ENCODE data around the gene DACT3. TPM values are rescaled to one million over a fixed set of nuclear protein-coding genes. Genes with fewer than 3 reads are reported as not detected.

DACT3 gene
- total RNA-seq, 1 donor from 2014 or later: 13.8 TPM

DNA sequence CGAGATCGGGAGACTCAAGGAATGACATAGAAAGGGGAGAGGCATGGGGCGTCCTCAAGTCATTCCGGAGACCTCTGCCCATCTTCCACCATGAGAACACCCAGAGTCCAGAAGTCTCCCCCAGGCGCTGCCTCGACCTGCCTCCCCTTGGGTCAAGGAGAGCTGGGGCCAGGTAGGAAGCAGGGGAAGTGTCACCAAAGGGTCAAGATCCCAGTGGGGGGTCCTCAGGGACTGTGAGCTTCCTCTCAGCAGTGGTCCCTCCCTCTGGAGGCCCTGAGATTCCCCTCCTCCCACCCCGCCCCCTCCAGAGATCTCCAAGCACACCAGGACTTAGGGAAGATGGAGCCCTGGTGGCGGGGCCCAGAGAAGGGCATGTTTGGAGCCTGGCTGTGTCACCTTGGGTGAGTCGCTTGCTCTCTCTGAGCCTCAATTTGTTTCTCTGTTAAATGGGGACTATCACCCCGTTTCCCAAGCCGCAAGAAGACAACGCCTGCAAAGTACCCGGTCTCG is 919 bp downstream of the DACT3 start:
- H3K27me3 ChIP-seq: no peaks in the 10 kb centered on the region
- H3K4me3 ChIP-seq: peak overlapping the region; percentile 56 to 74
- TF ChIP-seq POLR2AphosphoS5 (IDR thresholded peaks at IDR 0.05; ENCODE audit: insufficient read depth in 1 of 2, low read depth in 1 of 2): peak in 1 of 2 donors; percentile 7
- TF ChIP-seq POLR2A (IDR thresholded peaks at IDR 0.05): no peak
- intact Hi-C loops (cut with DNase I): loop anchor here (5.0 kb wide), 2 partner anchors 33 to 48 kb away; partner anchors contain the start of gene PTGIR
- H3K4me1 ChIP-seq: peaks cover 38% of the 10 kb centered on the region
- no peaks in the 10 kb centered on the region for H3K9me3 ChIP-seq
- H3K36me3 ChIP-seq: no peaks in the 10 kb centered on the region
- peak overlapping the region; percentile 92 for H3K27ac ChIP-seq
- DNase-seq (ENCODE audit: extremely low spot score in 2 of 2): peak in 1 of 2 donors; percentile 90

DNA sequence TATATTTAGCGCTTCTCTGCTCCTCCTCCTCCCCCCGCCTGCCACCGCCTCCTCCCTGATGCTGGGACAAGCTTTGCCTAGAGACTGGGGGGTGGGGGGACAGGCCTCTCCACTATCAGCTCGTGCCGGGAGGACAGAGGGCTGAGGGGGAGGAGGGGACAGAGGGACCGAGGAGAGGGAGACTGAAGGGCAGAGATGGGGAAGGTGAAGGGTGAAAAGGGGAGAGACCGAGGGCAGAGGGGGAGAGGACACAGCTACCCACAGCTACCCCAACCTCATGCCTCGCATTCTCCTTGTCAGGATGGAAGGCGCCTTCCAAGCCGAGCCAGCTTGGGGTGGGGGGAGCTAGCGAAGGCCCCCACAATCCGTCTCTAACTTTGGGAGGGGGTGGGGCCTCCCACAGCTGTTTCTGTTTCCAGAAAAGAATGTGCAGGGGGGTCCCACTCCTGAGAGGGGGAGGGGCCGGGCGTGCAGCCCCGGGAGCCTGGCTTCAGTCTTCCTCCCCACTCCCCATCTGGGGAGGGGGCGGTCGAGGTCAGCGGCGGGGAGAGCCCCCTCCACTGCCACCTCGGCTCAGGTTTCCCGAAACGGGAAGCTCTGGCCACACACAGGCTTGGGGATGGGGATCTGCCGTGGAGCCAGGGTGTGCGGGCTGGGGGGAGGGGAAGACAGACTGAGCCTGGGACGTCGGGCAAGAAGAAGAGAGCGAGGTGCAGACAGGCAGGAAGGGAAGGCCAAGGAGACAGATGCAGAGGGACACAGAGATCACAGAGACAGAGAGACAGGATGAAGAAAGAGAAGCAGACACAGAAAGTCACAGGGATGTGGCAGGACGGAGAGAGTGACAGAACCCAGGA is 1.6 kb downstream of the DACT3 start:
- peaks cover 38% of the 10 kb centered on the region for H3K4me1 ChIP-seq
- no peak for DNase-seq (ENCODE audit: extremely low spot score in 2 of 2)
- H3K9me3 ChIP-seq: no peaks in the 10 kb centered on the region
- TF ChIP-seq POLR2A (IDR thresholded peaks at IDR 0.05) (no peak), POLR2AphosphoS5 (IDR thresholded peaks at IDR 0.05; ENCODE audit: insufficient read depth in 1 of 2, low read depth in 1 of 2) (peak in 1 of 2 donors; percentile 27)
- TF ChIP-seq, protein P1, sequence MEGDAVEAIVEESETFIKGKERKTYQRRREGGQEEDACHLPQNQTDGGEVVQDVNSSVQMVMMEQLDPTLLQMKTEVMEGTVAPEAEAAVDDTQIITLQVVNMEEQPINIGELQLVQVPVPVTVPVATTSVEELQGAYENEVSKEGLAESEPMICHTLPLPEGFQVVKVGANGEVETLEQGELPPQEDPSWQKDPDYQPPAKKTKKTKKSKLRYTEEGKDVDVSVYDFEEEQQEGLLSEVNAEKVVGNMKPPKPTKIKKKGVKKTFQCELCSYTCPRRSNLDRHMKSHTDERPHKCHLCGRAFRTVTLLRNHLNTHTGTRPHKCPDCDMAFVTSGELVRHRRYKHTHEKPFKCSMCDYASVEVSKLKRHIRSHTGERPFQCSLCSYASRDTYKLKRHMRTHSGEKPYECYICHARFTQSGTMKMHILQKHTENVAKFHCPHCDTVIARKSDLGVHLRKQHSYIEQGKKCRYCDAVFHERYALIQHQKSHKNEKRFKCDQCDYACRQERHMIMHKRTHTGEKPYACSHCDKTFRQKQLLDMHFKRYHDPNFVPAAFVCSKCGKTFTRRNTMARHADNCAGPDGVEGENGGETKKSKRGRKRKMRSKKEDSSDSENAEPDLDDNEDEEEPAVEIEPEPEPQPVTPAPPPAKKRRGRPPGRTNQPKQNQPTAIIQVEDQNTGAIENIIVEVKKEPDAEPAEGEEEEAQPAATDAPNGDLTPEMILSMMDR (IDR thresholded peaks at IDR 0.05): no peak
- no peaks in the 10 kb centered on the region for H3K27me3 ChIP-seq
- intact Hi-C loops (cut with DNase I): loop anchor here (5.0 kb wide), 2 partner anchors 32 to 47 kb away; partner anchors contain the start of gene PTGIR
- no peaks in the 10 kb centered on the region for H3K36me3 ChIP-seq
- H3K27ac ChIP-seq: peak overlapping the region; percentile 92
- peak overlapping the region; percentile 56 to 74 for H3K4me3 ChIP-seq

- Histone ChIP-seq H3K36me3 (no peaks in the 10 kb centered on the region), H3K27ac (no peak overlapping the region), H3K27me3 (no peaks in the 10 kb centered on the region), H3K9me3 (no peaks in the 10 kb centered on the region), H3K4me1 (peaks cover 27% of the 10 kb centered on the region), H3K4me3 (no peak overlapping the region)
- DNase-seq (ENCODE audit: extremely low spot score in 2 of 2): no peak
- intact Hi-C loops (cut with DNase I): no loop called here
- TF ChIP-seq, protein P1 (IDR thresholded peaks at IDR 0.05): no peak
- TF ChIP-seq POLR2AphosphoS5 (IDR thresholded peaks at IDR 0.05; ENCODE audit: insufficient read depth in 1 of 2, low read depth in 1 of 2) (no peak), POLR2A (IDR thresholded peaks at IDR 0.05) (no peak)
These were observed 4.4 kb downstream of the DACT3 start for GRCh38 chr19:46656541-46656940.

DNA sequence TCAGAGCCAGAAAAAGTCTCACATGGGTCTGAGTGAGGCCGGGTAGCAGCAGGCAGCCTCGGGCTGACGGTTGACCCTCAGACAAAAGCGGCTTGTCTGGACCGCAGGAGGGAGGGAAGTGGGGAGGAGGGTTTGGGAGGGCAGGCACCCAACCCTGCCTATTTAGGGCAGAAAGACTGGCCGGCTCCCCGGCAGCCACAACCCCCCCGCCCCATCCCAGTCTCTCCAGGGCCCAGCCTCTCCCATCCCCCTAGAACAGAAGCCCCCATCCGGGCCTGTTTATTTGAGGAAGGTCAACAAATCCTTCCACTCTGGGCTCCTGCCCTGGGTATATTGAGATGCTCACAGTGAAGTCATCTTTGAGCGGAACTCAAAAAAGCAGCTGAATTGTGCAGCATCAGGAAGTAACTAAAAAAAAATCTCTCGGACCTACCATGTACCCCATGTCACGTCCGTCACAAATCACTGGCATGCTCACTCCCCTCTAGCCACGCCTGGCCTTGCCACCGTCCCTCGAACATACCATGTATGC is 6.3 kb downstream of the DACT3 start:
- intact Hi-C loops (cut with DNase I): no loop called here
- no peaks in the 10 kb centered on the region for H3K9me3 ChIP-seq
- no peak overlapping the region for H3K4me3 ChIP-seq
- no peaks in the 10 kb centered on the region for H3K36me3 ChIP-seq
- DNase-seq (ENCODE audit: extremely low spot score in 2 of 2): no peak
- peak overlapping the region; percentile 66 for H3K27ac ChIP-seq
- peaks cover 15% of the 10 kb centered on the region for H3K4me1 ChIP-seq
- H3K27me3 ChIP-seq: no peaks in the 10 kb centered on the region
- TF ChIP-seq, protein P1 (IDR thresholded peaks at IDR 0.05): no peak
- peak in 1 of 2 donors; percentile 40 for TF ChIP-seq POLR2AphosphoS5 (IDR thresholded peaks at IDR 0.05; ENCODE audit: insufficient read depth in 1 of 2, low read depth in 1 of 2)

- Histone ChIP-seq H3K36me3 (no peaks in the 10 kb centered on the region), H3K4me3 (no peak overlapping the region), H3K4me1 (no peaks in the 10 kb centered on the region), H3K9me3 (no peaks in the 10 kb centered on the region), H3K27ac (no peak overlapping the region), H3K27me3 (no peaks in the 10 kb centered on the region)
- intact Hi-C loops (cut with DNase I): no loop called here
- TF ChIP-seq POLR2A (IDR thresholded peaks at IDR 0.05): no peak
- TF ChIP-seq POLR2AphosphoS5 (IDR thresholded peaks at IDR 0.05; ENCODE audit: insufficient read depth in 1 of 2, low read depth in 1 of 2): no peak
- TF ChIP-seq, protein P1 (IDR thresholded peaks at IDR 0.05): no peak
- DNase-seq (ENCODE audit: extremely low spot score in 2 of 2): no peak
These were observed 10.5 kb downstream of the DACT3 start for GRCh38 chr19:46650445-46650844.
